OCI-LY7 (cell line): ENCODE results near the gene TYMP. TPM values are rescaled to one million over a fixed set of nuclear protein-coding genes. Genes with fewer than 3 reads are reported as not detected.

Experiments
- BruUV-seq: library from RNA; stranded (reverse); fragments of 400-500 nt; replicated peaks from 2 replicates; lab custom pipeline; 2021; lab: Mats Ljungman, UMichigan
- CTCF ChIA-PET: fragments of 300-600 bp; sonication (Branson Sonifier 250); formaldehyde crosslinking; loops from one replicate; lab custom pipeline; 2022; ENCODE audit warnings: antibody characterized with exemption; ENCODE audit not compliant: unreplicated experiment; lab: Charles Lee
- POLR2A ChIA-PET: fragments of 300-600 bp; sonication (Branson Sonifier 250); formaldehyde crosslinking; loops from one replicate; lab custom pipeline; 2022; ENCODE audit warnings: antibody characterized with exemption; lab: Charles Lee
- DNase-seq: peaks from one replicate; pipeline ENCODE4 v3.0.0-alpha.2; 2015; ENCODE audit warnings: low spot score
- H2AFZ ChIP-seq: fragments of 200-600 bp; sonication (generic), shearing (Covaris generic); 2 replicates; pipeline ENCODE4 v1.6.1; 2014; ENCODE audit warnings: mild to moderate bottlenecking, antibody characterized with exemption, low read length, moderate library complexity
- H3K27ac ChIP-seq: fragments of 200-600 bp; sonication (generic); 2 replicates; pipeline ENCODE4 v1.5.1; 2014; ENCODE audit warnings: mixed run types, low read depth, mild to moderate bottlenecking, moderate library complexity, low read length, inconsistent platforms; ENCODE audit not compliant: poor library complexity, severe bottlenecking
- H3K36me3 ChIP-seq: fragments of 200-600 bp; sonication (generic); 2 replicates; pipeline ENCODE4 v1.6.1; 2014; ENCODE audit warnings: mild to moderate bottlenecking, antibody characterized with exemption, low read length, moderate library complexity, mixed read lengths; ENCODE audit not compliant: insufficient read depth
- H3K4me1 ChIP-seq: fragments of 200-600 bp; sonication (generic); 2 replicates; pipeline ENCODE4 v1.5.1; 2014; ENCODE audit warnings: mild to moderate bottlenecking, low read length; ENCODE audit not compliant: insufficient read depth, poor library complexity, severe bottlenecking
- H3K4me2 ChIP-seq: fragments of 200-600 bp; sonication (generic); 2 replicates; pipeline ENCODE4 v1.6.1; 2014; ENCODE audit warnings: mild to moderate bottlenecking, low read length
- H3K4me3 ChIP-seq: fragments of 200-600 bp; sonication (generic); 2 replicates; pipeline ENCODE4 v1.5.1; 2014; ENCODE audit warnings: mild to moderate bottlenecking, low read depth, low read length; ENCODE audit not compliant: poor library complexity, severe bottlenecking
- H3K79me2 ChIP-seq: fragments of 200-600 bp; sonication (generic); 2 replicates; pipeline ENCODE4 v1.6.1; 2016; ENCODE audit warnings: low read depth, mild to moderate bottlenecking, low read length, moderate library complexity, mixed read lengths; ENCODE audit not compliant: insufficient read depth
- H3K9me2 ChIP-seq: fragments of 200-600 bp; sonication (generic); 2 replicates; pipeline ENCODE4 v1.6.1; 2016; ENCODE audit warnings: mild to moderate bottlenecking, low read length, mixed read lengths; ENCODE audit not compliant: insufficient read depth
- H3K9me3 ChIP-seq: fragments of 200-600 bp; sonication (generic); 2 replicates; pipeline ENCODE4 v1.6.1; 2014; ENCODE audit warnings: mild to moderate bottlenecking, mixed run types, low read length, mixed read lengths
- H4K20me1 ChIP-seq: fragments of 200-600 bp; sonication (generic); 2 replicates; pipeline ENCODE4 v1.6.1; 2014; ENCODE audit warnings: mild to moderate bottlenecking, antibody characterized with exemption, low read length, moderate library complexity, mixed read lengths; ENCODE audit not compliant: insufficient read depth
- EZH2phosphoT487 ChIP-seq: fragments of 200-600 bp; sonication (generic); IDR thresholded peaks from 2 replicates; pipeline ENCODE4 v1.6.1; 2018; ENCODE audit warnings: low read depth, borderline replicate concordance, mild to moderate bottlenecking, mixed run types, antibody characterized with exemption, low read length, moderate library complexity, mixed read lengths
- intact Hi-C: fragments of 100-400 bp; cut with micrococcal nuclease; formaldehyde crosslinking; loops from one replicate; pipeline ENCODE4 v1.10.0; 2022; ENCODE audit not compliant: unreplicated experiment
- total RNA-seq, 2 experiments: library from RNA; depleted of rRNA in 1 of 2; stranded (reverse); fragments of >200 nt in 1 of 2; shearing (Covaris generic) in 1 of 2; gene quantifications; 2 replicates each; pipeline ENCODE4 v1.2.3, GENCODE V29; 2014 to 2022
- TF ChIP-seq, protein P1 (sequence below): fragments of 200-600 bp; sonication (generic); conservative IDR thresholded peaks from 2 replicates; pipeline ENCODE4 v1.5.1; 2014; ENCODE audit warnings: mild to moderate bottlenecking, antibody characterized with exemption, low read length, moderate library complexity, mixed read lengths

Gene TYMP
- total RNA-seq, 2 experiments from 2014 or later: 3.9 to 4.0 TPM

DNA sequence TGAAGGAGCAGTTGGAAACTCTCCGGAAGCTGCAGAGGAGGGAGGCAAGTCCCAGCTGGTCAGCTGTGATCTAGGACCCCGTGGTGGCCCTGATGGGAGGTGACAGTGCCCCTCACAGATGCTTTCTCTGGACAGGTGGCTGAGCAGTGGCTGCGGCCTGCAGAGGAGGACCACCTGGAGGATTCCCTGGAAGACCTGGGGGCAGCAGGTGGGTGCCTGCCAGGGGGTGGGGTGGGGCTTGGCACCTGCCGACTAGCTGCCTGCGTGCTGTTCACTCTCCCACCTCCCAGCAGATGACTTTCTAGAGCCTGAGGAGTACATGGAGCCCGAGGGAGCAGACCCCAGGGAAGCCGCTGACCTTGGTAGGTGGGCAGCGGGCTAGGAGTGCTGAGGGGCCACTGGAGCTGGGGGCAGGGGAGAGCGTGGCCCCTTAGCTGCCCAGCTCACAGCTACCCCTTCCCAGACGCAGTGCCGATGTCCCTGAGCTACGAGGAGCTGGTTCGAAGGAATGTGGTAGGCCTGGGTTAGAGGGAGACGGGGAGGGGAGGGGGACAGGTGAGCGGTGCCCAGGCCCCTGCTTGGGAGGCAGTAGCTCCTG is 7.5 kb downstream of the TYMP start:
- Histone ChIP-seq H3K36me3 (peaks cover 78% of the 10 kb centered on the region), H3K4me2 (no peak overlapping the region), H3K4me1 (peaks cover 13% of the 10 kb centered on the region), H3K27ac (no peak overlapping the region), H4K20me1 (no peaks in the 10 kb centered on the region), H3K9me3 (no peaks in the 10 kb centered on the region), H3K79me2 (peaks cover 4% of the 10 kb centered on the region; the same call in 1 of the 2 replicates), H3K4me3 (no peak overlapping the region), H3K9me2 (no peaks in the 10 kb centered on the region), H2AFZ (no peak overlapping the region)
- TF ChIP-seq EZH2phosphoT487: no peak
- TF ChIP-seq, protein P1, sequence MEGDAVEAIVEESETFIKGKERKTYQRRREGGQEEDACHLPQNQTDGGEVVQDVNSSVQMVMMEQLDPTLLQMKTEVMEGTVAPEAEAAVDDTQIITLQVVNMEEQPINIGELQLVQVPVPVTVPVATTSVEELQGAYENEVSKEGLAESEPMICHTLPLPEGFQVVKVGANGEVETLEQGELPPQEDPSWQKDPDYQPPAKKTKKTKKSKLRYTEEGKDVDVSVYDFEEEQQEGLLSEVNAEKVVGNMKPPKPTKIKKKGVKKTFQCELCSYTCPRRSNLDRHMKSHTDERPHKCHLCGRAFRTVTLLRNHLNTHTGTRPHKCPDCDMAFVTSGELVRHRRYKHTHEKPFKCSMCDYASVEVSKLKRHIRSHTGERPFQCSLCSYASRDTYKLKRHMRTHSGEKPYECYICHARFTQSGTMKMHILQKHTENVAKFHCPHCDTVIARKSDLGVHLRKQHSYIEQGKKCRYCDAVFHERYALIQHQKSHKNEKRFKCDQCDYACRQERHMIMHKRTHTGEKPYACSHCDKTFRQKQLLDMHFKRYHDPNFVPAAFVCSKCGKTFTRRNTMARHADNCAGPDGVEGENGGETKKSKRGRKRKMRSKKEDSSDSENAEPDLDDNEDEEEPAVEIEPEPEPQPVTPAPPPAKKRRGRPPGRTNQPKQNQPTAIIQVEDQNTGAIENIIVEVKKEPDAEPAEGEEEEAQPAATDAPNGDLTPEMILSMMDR: no peak
- intact Hi-C loops: no loop called here
- BruUV-seq: no TSS peak
- DNase-seq: no peak
- POLR2A ChIA-PET: interaction anchor here (0.6 to 1.3 kb wide), 3 partner anchors 14 to 597 kb away, joined by 3 to 4 read pairs (median 4); partner anchors contain the start of genes LMF2 and NCAPH2
- CTCF ChIA-PET: interaction anchor here (0.5 to 0.6 kb wide), 3 partner anchors 11 to 49 kb away, joined by 3 to 9 read pairs (median 5); no protein-coding TSS in a partner anchor

DNA sequence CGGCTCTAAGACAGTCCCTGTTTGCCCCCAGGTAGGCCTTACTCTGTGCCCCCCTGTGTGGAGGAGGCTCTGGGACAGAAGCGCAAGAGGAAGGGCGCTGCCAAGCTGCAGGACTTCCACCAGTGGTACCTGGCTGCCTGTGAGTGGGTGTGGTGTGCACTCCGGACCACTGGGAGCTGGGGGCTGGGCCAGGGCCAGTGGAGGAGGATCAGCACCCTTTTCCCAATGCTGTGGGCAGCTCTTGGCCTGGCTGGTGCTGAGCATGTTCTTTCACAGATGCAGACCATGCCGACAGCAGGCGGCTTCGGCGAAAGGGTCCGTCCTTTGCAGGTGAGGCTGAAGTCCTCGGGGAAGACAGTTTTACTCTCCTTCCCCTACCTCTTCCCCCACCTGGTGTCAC is 8.1 kb downstream of the TYMP start:
- intact Hi-C loops: no loop called here
- H3K27ac ChIP-seq: no peak overlapping the region
- H2AFZ ChIP-seq: no peak overlapping the region
- BruUV-seq: no TSS peak
- CTCF ChIA-PET: no interaction called here
- DNase-seq: no peak
- no peak for TF ChIP-seq EZH2phosphoT487
- TF ChIP-seq, protein P1: no peak
- H3K4me2 ChIP-seq: no peak overlapping the region
- H3K4me3 ChIP-seq: no peak overlapping the region
- peaks cover 10% of the 10 kb centered on the region for H3K4me1 ChIP-seq
- peaks cover 4% of the 10 kb centered on the region; the same call in 1 of the 2 replicates for H3K79me2 ChIP-seq
- no peaks in the 10 kb centered on the region for H4K20me1 ChIP-seq
- POLR2A ChIA-PET: interaction anchor here (0.5 kb wide), 1 partner anchor 39 kb away, joined by 4 read pairs; no protein-coding TSS in a partner anchor
- H3K36me3 ChIP-seq: peaks cover 84% of the 10 kb centered on the region
- no peaks in the 10 kb centered on the region for H3K9me2 ChIP-seq
- H3K9me3 ChIP-seq: no peaks in the 10 kb centered on the region
